ENCODE measurements around the gene COL28A1. TPM values are rescaled to one million over a fixed set of nuclear protein-coding genes. Genes with fewer than 3 reads are reported as not detected.

Gene COL28A1
- total RNA-seq, 1 experiment from 2014 or later, result 0.08 TPM

DNA sequence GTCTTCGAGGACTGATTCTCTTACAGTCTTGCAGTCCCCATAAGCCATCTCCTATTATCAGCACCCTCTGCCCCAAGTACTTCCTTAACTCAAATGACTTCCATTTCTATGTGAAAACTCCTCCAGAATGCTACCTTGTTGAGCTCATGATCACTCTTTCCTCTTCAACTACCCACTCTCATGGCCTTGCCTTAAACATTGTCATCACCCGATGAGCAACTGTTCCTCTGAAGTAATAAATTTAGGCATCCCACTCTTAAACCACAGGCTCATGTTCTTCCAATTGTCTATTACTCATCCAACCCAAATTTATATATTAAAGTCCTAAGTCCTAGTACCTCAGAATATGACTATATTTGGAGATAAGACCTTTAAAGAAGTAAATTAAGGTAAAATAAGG is 200.5 kb downstream of the COL28A1 start:
- no peak for DNase-seq (ENCODE audit: low spot score)

- no peak for DNase-seq (ENCODE audit: low spot score)
Observed at GRCh38 chr7:7333610-7334009, 202.1 kb downstream of the COL28A1 start.

- no peak for DNase-seq (ENCODE audit: low spot score)
Observed at GRCh38 chr7:7331523-7331922, 204.2 kb downstream of the COL28A1 start.

DNA sequence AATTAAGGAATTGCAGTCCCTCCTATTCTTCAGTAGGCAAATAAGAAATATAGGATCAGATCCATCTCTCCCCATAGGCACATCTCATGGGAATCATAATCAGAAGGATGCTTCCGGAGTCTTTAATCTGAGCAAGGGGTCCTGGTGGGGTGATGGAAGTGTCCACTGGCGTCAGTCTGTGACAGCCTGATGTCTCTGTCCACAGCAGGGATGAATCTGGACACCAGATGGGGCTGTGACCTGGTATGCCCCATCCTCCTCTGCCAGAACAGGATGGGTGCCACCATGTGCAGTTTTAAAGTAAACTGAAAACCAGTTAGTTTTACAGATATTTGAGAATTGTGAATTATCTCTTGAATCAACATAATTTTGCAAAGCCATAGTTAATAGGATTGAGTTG is 204.7 kb downstream of the COL28A1 start:
- DNase-seq (ENCODE audit: low spot score), result peak; percentile 32

DNA sequence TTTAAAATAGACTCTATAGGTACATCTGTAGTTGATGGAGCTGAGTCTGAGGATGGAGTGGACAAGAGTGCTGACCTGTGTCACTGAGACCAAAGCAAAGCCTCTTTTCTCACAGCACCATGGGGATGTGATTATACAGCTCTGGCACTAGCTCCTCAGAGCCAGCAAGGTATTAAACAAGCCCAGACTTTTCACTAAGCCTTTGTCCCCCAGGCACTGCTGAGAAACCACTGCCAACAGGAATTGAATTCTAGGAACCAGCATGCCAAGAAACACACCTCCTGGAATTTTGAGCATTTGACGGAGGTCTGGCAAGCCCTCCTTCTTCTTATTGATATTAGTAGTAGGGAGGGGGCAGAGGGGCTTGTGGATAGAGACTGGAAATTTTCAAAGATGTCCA is 206.3 kb downstream of the COL28A1 start:
- DNase-seq (ENCODE audit: low spot score), result no peak

DNA sequence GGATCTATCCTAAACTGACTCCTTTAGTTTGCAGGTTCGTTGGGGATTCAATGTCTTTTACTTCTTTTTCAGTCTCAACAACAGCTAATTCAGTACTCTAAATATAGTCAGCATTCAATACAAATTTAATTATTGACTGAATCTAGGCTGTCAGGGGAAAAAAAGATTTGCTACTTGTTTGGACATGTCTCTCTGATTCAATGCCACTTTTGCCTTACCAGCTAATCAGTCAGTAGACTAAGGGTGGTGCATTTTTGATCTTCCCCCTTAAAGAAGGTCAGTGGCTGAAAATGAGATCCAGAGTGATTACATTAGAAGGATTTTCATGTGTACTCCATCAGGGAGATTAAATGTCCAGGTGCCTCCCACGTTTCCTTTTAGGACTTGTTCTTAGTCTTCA is 208.2 kb downstream of the COL28A1 start:
- no peak for DNase-seq (ENCODE audit: low spot score)

GRCh38 chr7:7324698-7325097 is 211.0 kb downstream of the COL28A1 start:
- DNase-seq (ENCODE audit: low spot score), result no peak

- DNase-seq (ENCODE audit: low spot score), result no peak
Observed at GRCh38 chr7:7323921-7324320, 211.8 kb downstream of the COL28A1 start.

GRCh38 chr7:7323352-7323751 is 212.3 kb downstream of the COL28A1 start:
- DNase-seq (ENCODE audit: low spot score), result no peak

DNA sequence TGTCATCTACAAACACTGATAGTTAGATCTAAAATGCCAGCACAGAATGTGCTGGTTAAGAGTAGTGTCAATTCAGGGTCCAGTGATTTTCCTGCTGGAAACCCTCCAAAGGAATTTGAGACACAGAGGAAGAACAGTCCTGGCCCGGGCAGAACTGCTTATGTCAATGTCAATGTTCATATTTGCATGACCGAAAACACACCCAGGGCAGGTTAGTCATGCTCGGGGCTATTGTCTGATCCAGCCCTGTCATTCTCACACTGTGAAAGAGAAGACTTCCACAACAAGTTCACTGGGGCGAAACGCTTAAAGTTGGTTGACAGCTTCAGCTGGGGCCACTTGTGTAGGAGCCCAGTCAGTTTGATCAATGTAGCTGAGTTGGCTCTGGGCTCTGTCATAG is 214.0 kb downstream of the COL28A1 start:
- no peak for DNase-seq (ENCODE audit: low spot score)

GRCh38 chr7:7318601-7319000 is 217.1 kb downstream of the COL28A1 start:
- no peak for DNase-seq (ENCODE audit: low spot score)

- DNase-seq (ENCODE audit: low spot score), result no peak
Observed at GRCh38 chr7:7317850-7318249, 217.8 kb downstream of the COL28A1 start.

GRCh38 chr7:7315851-7316250 is 219.8 kb downstream of the COL28A1 start:
- peak; percentile 56 for DNase-seq (ENCODE audit: low spot score)

DNA sequence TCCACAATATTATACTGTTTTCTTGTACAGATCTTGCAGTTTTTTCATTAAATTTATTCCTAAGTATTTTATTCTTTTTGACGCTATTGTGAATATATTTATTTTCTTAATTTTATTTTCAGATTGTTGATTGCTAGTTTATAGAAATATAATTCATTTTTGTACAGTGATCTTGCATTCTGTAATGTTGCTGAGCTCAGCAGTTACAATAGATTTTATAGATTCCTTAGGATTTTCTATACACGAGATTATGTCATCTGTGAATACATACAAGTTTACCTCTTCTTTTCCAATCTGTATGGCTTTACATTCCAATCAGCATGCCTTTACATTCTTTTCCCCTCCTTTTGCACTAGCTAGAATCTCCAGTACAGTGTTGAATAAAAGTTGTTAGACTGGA is 223.3 kb downstream of the COL28A1 start:
- DNase-seq (ENCODE audit: low spot score), result no peak

- no peak for DNase-seq (ENCODE audit: low spot score)
Observed at GRCh38 chr7:7311001-7311400, 224.7 kb downstream of the COL28A1 start.

DNA sequence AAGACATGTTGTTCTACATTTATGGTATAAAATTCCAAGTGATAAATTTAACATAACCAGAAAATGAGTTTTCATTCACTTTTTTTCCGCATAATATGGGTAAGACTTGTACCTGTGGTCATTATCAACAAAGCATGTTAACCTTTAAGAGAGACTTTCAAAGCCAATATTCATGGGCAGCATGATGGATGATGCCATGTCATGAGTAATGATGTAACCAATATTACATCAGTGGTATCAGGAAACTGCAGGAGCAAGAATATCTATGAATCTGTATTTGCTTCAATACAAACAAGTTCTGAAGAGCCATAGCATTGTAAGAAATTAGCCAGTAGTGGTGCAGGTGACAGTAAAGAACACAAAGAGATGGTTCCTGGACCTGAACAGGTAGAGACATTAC is 226.5 kb downstream of the COL28A1 start:
- DNase-seq (ENCODE audit: low spot score), result no peak

Other genes with a start within 250 kb of the COL28A1 start
- 23.2 and 28.8 TPM in 2 replicates for gene MIOS, start 31.0 kb upstream of the COL28A1 start, total RNA-seq (2014; rRNA removed; shearing (Covaris generic))
- gene UMAD1, start 104.9 kb upstream of the COL28A1 start, total RNA-seq (2014; rRNA removed; shearing (Covaris generic)), result 2.0 and 6.2 TPM in 2 replicates
- gene RPA3, start 182.7 kb upstream of the COL28A1 start, total RNA-seq (2014; rRNA removed; shearing (Covaris generic)), result 21.1 and 22.0 TPM in 2 replicates